ENCODE results near the gene VPS13D. TPM values are rescaled to one million over a fixed set of nuclear protein-coding genes. Genes with fewer than 3 reads are reported as not detected.

Gene VPS13D
- total RNA-seq, 1 experiment from 2014 or later, result 33.1 TPM

- ATAC-seq (no peak), DNase-seq (ENCODE audit: low read depth, low spot score) (no peak)
- intact Hi-C loops (cut with micrococcal nuclease; ENCODE audit: unreplicated experiment) (no loop called here), in situ Hi-C loops (cut with HindIII; ENCODE audit: low pct_unique_long_range_greater_than_20kb, low sequenced_read_pairs) (no loop called here)
- Histone ChIP-seq H3K4me1 (ENCODE audit: control insufficient read depth, insufficient read depth, low read length) (peaks cover 41% of the 10 kb centered on the region), H3K27me3 (ENCODE audit: control insufficient read depth, insufficient read depth, low read length) (no peaks in the 10 kb centered on the region), H3K27ac (ENCODE audit: low read length) (peak overlapping the region; percentile 41; the same call in 1 of the 2 replicates), H3K36me3 (ENCODE audit: control insufficient read depth, insufficient read depth, low read length) (no peaks in the 10 kb centered on the region), H3K9me3 (ENCODE audit: control insufficient read depth, insufficient read depth, low read depth, low read length) (peaks cover 32% of the 10 kb centered on the region; the same call in 1 of the 2 replicates), H3K4me3 (ENCODE audit: low read depth in 2 of 2, low read length in 2 of 2) (no peak overlapping the region)
- ChIA-PET CTCF (no interaction called here), POLR2A (no interaction called here)
- TF ChIP-seq SIN3A (IDR thresholded peaks at IDR 0.05; ENCODE audit: borderline replicate concordance, insufficient read depth, low read depth, low read length) (no peak), POLR2AphosphoS5 (IDR thresholded peaks at IDR 0.05; ENCODE audit: low read depth, low read length) (no peak), TCF7L2 (IDR thresholded peaks at IDR 0.05; ENCODE audit: low read depth, low read length) (no peak)
- TF ChIP-seq, protein P1, sequence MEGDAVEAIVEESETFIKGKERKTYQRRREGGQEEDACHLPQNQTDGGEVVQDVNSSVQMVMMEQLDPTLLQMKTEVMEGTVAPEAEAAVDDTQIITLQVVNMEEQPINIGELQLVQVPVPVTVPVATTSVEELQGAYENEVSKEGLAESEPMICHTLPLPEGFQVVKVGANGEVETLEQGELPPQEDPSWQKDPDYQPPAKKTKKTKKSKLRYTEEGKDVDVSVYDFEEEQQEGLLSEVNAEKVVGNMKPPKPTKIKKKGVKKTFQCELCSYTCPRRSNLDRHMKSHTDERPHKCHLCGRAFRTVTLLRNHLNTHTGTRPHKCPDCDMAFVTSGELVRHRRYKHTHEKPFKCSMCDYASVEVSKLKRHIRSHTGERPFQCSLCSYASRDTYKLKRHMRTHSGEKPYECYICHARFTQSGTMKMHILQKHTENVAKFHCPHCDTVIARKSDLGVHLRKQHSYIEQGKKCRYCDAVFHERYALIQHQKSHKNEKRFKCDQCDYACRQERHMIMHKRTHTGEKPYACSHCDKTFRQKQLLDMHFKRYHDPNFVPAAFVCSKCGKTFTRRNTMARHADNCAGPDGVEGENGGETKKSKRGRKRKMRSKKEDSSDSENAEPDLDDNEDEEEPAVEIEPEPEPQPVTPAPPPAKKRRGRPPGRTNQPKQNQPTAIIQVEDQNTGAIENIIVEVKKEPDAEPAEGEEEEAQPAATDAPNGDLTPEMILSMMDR (IDR thresholded peaks at IDR 0.05), result no peak
- TF ChIP-seq, protein P2, sequence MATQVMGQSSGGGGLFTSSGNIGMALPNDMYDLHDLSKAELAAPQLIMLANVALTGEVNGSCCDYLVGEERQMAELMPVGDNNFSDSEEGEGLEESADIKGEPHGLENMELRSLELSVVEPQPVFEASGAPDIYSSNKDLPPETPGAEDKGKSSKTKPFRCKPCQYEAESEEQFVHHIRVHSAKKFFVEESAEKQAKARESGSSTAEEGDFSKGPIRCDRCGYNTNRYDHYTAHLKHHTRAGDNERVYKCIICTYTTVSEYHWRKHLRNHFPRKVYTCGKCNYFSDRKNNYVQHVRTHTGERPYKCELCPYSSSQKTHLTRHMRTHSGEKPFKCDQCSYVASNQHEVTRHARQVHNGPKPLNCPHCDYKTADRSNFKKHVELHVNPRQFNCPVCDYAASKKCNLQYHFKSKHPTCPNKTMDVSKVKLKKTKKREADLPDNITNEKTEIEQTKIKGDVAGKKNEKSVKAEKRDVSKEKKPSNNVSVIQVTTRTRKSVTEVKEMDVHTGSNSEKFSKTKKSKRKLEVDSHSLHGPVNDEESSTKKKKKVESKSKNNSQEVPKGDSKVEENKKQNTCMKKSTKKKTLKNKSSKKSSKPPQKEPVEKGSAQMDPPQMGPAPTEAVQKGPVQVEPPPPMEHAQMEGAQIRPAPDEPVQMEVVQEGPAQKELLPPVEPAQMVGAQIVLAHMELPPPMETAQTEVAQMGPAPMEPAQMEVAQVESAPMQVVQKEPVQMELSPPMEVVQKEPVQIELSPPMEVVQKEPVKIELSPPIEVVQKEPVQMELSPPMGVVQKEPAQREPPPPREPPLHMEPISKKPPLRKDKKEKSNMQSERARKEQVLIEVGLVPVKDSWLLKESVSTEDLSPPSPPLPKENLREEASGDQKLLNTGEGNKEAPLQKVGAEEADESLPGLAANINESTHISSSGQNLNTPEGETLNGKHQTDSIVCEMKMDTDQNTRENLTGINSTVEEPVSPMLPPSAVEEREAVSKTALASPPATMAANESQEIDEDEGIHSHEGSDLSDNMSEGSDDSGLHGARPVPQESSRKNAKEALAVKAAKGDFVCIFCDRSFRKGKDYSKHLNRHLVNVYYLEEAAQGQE (IDR thresholded peaks at IDR 0.05; ENCODE audit: insufficient read depth in 1 of 2, low read depth in 2 of 2, low read length in 1 of 2), result no peak
- BruUV-seq (replicated peaks), result no TSS peak
Measured at GRCh38 chr1:12472798-12473551, 243.1 kb downstream of the VPS13D start.

DNA sequence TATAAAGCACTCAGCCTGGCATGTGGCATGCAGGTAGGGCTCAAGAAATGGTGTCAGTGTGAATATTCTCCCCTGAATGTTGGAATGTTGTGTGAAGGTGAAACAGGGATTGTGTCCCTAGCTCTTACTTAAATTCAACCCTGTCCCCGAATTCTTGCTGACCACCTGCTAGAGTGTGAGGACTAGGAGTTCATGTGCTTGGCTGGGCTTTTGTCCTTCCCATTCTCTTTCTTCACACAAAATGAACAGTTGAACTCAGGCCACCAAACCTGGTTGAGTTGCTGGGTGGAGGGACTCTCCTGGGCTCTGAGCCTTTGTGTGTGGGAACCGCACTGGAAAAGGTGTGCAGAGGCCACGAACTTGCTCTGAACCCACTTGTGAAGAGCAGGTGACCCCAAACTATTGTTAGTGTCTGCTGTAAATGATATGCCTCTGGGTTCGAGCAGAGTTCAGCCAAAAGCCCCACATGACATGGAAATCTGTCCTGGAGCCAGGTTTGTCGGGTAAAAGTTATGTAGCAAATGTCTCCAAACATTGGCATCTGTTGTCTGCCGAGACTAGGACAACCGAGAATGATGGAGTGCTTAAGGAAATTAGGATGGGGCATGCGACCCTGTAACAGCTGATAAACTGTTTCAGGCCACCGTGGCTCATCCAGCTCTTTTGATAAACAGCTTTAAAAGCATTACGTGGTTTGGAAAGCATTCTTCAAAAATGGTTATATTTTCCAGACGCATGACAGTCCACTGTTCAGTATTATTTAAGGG lies 243.9 kb downstream of the VPS13D start:
- TF ChIP-seq SIN3A (IDR thresholded peaks at IDR 0.05; ENCODE audit: borderline replicate concordance, insufficient read depth, low read depth, low read length) (no peak), TCF7L2 (IDR thresholded peaks at IDR 0.05; ENCODE audit: low read depth, low read length) (no peak), POLR2AphosphoS5 (IDR thresholded peaks at IDR 0.05; ENCODE audit: low read depth, low read length) (no peak)
- TF ChIP-seq, protein P2 (IDR thresholded peaks at IDR 0.05; ENCODE audit: insufficient read depth in 1 of 2, low read depth in 2 of 2, low read length in 1 of 2), result no peak
- TF ChIP-seq, protein P1 (IDR thresholded peaks at IDR 0.05), result no peak
- no peaks in the 10 kb centered on the region for H3K27me3 ChIP-seq (ENCODE audit: control insufficient read depth, insufficient read depth, low read length)
- intact Hi-C loops (cut with micrococcal nuclease; ENCODE audit: unreplicated experiment), result no loop called here
- BruUV-seq (replicated peaks), result no TSS peak
- ChIA-PET CTCF (no interaction called here), POLR2A (no interaction called here)
- H3K36me3 ChIP-seq (ENCODE audit: control insufficient read depth, insufficient read depth, low read length), result no peaks in the 10 kb centered on the region
- H3K9me3 ChIP-seq (ENCODE audit: control insufficient read depth, insufficient read depth, low read depth, low read length), result peaks cover 32% of the 10 kb centered on the region; the same call in 1 of the 2 replicates
- ATAC-seq (no peak), DNase-seq (ENCODE audit: low read depth, low spot score) (no peak)
- no peak overlapping the region for H3K4me3 ChIP-seq (ENCODE audit: low read depth in 2 of 2, low read length in 2 of 2)
- in situ Hi-C loops (cut with HindIII; ENCODE audit: low pct_unique_long_range_greater_than_20kb, low sequenced_read_pairs), result no loop called here
- peak overlapping the region; percentile 99; the same call in 1 of the 2 replicates for H3K27ac ChIP-seq (ENCODE audit: low read length)
- H3K4me1 ChIP-seq (ENCODE audit: control insufficient read depth, insufficient read depth, low read length), result peaks cover 47% of the 10 kb centered on the region

Measured in Panc1 (cell line).